Measurements from ENCODE around the gene MEAF6.
A peak's percentile ranks its signal among the peaks of the same experiment; 100 is the strongest.

DNA sequence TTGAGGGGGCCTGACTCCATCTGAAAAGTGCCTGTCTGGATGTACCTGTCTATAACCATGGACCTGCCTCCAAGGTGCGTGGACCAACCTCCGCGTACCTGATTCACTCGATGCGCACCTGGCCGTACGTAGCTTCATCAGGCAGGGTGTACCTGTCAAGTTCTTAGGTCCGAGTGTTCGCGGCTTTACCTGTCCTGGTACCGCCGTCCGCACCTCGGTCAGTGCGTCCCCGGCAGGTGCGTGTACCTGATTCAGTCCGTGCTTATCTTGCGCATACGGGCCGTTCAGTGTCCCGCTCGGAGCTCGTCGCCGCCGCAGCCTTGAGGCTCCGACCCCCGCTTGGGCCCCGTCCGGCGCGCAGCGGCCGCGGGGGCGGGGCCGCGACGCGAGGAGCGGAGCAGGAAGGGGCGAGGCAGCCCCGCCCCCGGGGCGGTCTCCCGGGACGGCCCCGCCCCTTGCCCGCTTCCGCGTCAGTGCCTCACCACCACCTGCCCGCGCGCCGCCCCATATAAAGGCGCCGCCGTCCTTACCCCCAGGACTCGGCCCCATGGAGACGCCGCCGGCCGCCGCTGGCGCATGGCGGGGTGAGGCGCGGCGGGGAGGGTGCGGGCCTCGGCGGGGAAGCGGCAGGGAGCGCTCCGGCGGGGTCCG, 40.4 kb downstream of the MEAF6 start, which contains the start of gene ZC3H12A:
- TF ChIP-seq CTCF (conservative IDR thresholded peaks at IDR 0.05; ENCODE audit: low read depth in 2 of 2) (no peak), POLR2AphosphoS5 (IDR thresholded peaks at IDR 0.05; ENCODE audit: low read depth) (peak; percentile 95), EZH2 (IDR thresholded peaks at IDR 0.05; ENCODE audit: low read depth, unreplicated experiment) (no peak), JUNB (IDR thresholded peaks at IDR 0.05; ENCODE audit: unreplicated experiment) (no peak), ZNF462 (CRISPR knock-in tag; IDR thresholded peaks at IDR 0.05) (no peak), CREB1 (CRISPR knock-in tag; IDR thresholded peaks at IDR 0.05; ENCODE audit: low read depth) (peak; percentile 76), STAT1 (IDR thresholded peaks at IDR 0.05; ENCODE audit: unreplicated experiment) (no peak), EZH2phosphoT487 (IDR thresholded peaks at IDR 0.05; ENCODE audit: unreplicated experiment) (no peak), NANOG (IDR thresholded peaks at IDR 0.05; ENCODE audit: borderline replicate concordance) (no peak)
- TF ChIP-seq, protein P1, sequence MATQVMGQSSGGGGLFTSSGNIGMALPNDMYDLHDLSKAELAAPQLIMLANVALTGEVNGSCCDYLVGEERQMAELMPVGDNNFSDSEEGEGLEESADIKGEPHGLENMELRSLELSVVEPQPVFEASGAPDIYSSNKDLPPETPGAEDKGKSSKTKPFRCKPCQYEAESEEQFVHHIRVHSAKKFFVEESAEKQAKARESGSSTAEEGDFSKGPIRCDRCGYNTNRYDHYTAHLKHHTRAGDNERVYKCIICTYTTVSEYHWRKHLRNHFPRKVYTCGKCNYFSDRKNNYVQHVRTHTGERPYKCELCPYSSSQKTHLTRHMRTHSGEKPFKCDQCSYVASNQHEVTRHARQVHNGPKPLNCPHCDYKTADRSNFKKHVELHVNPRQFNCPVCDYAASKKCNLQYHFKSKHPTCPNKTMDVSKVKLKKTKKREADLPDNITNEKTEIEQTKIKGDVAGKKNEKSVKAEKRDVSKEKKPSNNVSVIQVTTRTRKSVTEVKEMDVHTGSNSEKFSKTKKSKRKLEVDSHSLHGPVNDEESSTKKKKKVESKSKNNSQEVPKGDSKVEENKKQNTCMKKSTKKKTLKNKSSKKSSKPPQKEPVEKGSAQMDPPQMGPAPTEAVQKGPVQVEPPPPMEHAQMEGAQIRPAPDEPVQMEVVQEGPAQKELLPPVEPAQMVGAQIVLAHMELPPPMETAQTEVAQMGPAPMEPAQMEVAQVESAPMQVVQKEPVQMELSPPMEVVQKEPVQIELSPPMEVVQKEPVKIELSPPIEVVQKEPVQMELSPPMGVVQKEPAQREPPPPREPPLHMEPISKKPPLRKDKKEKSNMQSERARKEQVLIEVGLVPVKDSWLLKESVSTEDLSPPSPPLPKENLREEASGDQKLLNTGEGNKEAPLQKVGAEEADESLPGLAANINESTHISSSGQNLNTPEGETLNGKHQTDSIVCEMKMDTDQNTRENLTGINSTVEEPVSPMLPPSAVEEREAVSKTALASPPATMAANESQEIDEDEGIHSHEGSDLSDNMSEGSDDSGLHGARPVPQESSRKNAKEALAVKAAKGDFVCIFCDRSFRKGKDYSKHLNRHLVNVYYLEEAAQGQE (IDR thresholded peaks at IDR 0.05; ENCODE audit: unreplicated experiment) = no peak
- TF ChIP-seq, protein P2, sequence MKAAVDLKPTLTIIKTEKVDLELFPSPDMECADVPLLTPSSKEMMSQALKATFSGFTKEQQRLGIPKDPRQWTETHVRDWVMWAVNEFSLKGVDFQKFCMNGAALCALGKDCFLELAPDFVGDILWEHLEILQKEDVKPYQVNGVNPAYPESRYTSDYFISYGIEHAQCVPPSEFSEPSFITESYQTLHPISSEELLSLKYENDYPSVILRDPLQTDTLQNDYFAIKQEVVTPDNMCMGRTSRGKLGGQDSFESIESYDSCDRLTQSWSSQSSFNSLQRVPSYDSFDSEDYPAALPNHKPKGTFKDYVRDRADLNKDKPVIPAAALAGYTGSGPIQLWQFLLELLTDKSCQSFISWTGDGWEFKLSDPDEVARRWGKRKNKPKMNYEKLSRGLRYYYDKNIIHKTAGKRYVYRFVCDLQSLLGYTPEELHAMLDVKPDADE (IDR thresholded peaks at IDR 0.05) = no peak
